ENCODE measurements around the gene ZNF865. TPM values are rescaled to one million over a fixed set of nuclear protein-coding genes. Genes with fewer than 3 reads are reported as not detected.

Gene ZNF865
- total RNA-seq, 5 donors from 2014 or later (not counting 1 experiment from before 2014, with no cell fraction given) = 16.3 to 29.4 (median 27.3) TPM

GRCh38 chr19:55606817-55607216 lies 1.4 kb downstream of the ZNF865 start:
- ChIA-PET POLR2A (interaction anchor here (0.6 to 0.8 kb wide), 2 partner anchors 18 to 24 kb away, joined by 3 to 17 read pairs; no protein-coding TSS in a partner anchor), CTCF (interaction anchor here (0.6 to 2.9 kb wide), 7 partner anchors 18 to 413 kb away, joined by 3 to 42 read pairs (median 6); partner anchors contain the start of genes U2AF2 (in 1 of the 2) and ZNF784 (in 1 of the 2))
- Histone ChIP-seq H3K4me3 (ENCODE audit: control insufficient read depth in 1 of 2, extremely low read depth in 1 of 2, low read length in 1 of 2) (peak overlapping the region in 1 of 2 donors; percentile 91), H3K27ac (ENCODE audit: low read length) (peak overlapping the region; percentile 86), H3K36me3 (ENCODE audit: control insufficient read depth in 2 of 2, extremely low read depth in 1 of 2, insufficient read depth in 1 of 2, low read length in 1 of 2) (peaks cover 0 to 17% of the 10 kb centered on the region in 2 donors), H3K4me1 (ENCODE audit: control insufficient read depth in 1 of 2, extremely low read depth in 1 of 2, insufficient read depth in 2 of 2, low read length in 2 of 2) (peaks cover 10 to 47% of the 10 kb centered on the region in 2 experiments), H3K27me3 (replicated peaks in 1 of 2; ENCODE audit: control insufficient read depth in 2 of 2, extremely low read depth in 1 of 2, insufficient read depth in 2 of 2, low read length in 1 of 2) (no peaks in the 10 kb centered on the region), H3K9me3 (no peaks in the 10 kb centered on the region)
- Mint-ChIP-seq H3K9me3 (no peaks in the 10 kb centered on the region), H3K27ac (peak overlapping the region; percentile 54 to 88), H3K4me1 (peaks cover 61 to 75% (median 63%) of the 10 kb centered on the region in 3 donors), H3K4me3 (peak overlapping the region; percentile 21 to 89 (median 86)), H3K36me3 (peaks cover 16% of the 10 kb centered on the region), H3K27me3 (no peaks in the 10 kb centered on the region)
- 33% methylated on average over 3 of the region's 9 CpGs for WGBS (ENCODE audit: insufficient coverage)
- DNase-seq (no peak), ATAC-seq (replicated peaks in 1 of 4) (no peak)

GRCh38 chr19:55609326-55609725 lies 3.9 kb downstream of the ZNF865 start:
- H3K36me3 ChIP-seq (ENCODE audit: control insufficient read depth in 2 of 2, extremely low read depth in 1 of 2, insufficient read depth in 1 of 2, low read length in 1 of 2) = peaks cover 0 to 19% of the 10 kb centered on the region in 2 donors
- CTCF ChIA-PET = no interaction called here
- no peak for ATAC-seq (replicated peaks in 1 of 4)
- Mint-ChIP-seq H3K27ac (no peak overlapping the region), H3K9me3 (no peaks in the 10 kb centered on the region), H3K27me3 (no peaks in the 10 kb centered on the region), H3K4me1 (peaks cover 65 to 77% (median 66%) of the 10 kb centered on the region in 3 donors), H3K36me3 (peaks cover 24% of the 10 kb centered on the region), H3K4me3 (no peak overlapping the region)
- DNase-seq = no peak
- no peaks in the 10 kb centered on the region for H3K27me3 ChIP-seq (replicated peaks in 1 of 2; ENCODE audit: control insufficient read depth in 2 of 2, extremely low read depth in 1 of 2, insufficient read depth in 2 of 2, low read length in 1 of 2)
- no peak overlapping the region for H3K27ac ChIP-seq (ENCODE audit: low read length)
- no peak overlapping the region for H3K4me3 ChIP-seq (ENCODE audit: control insufficient read depth in 1 of 2, extremely low read depth in 1 of 2, low read length in 1 of 2)
- peaks cover 10 to 40% of the 10 kb centered on the region in 2 experiments for H3K4me1 ChIP-seq (ENCODE audit: control insufficient read depth in 1 of 2, extremely low read depth in 1 of 2, insufficient read depth in 2 of 2, low read length in 2 of 2)
- WGBS (ENCODE audit: insufficient coverage) = 91% methylated on average over 4 of the region's 5 CpGs
- H3K9me3 ChIP-seq = no peaks in the 10 kb centered on the region
- POLR2A ChIA-PET = no interaction called here

GRCh38 chr19:55611300-55611982 lies 6.0 kb downstream of the ZNF865 start:
- WGBS (ENCODE audit: insufficient coverage) = 85% methylated on average over 7 of the region's 15 CpGs
- no peaks in the 10 kb centered on the region for H3K9me3 ChIP-seq
- DNase-seq (no peak), ATAC-seq (replicated peaks in 1 of 4) (no peak)
- peaks cover 2 to 24% of the 10 kb centered on the region in 2 donors for H3K36me3 ChIP-seq (ENCODE audit: control insufficient read depth in 2 of 2, extremely low read depth in 1 of 2, insufficient read depth in 1 of 2, low read length in 1 of 2)
- ChIA-PET POLR2A (no interaction called here), CTCF (interaction anchor here in 1 of 2 donors (0.6 to 1.9 kb wide), 2 partner anchors 13 to 21 kb away, joined by 3 to 4 read pairs; partner anchors contain the start of gene ZNF784)
- no peaks in the 10 kb centered on the region for H3K27me3 ChIP-seq (replicated peaks in 1 of 2; ENCODE audit: control insufficient read depth in 2 of 2, extremely low read depth in 1 of 2, insufficient read depth in 2 of 2, low read length in 1 of 2)
- H3K4me3 ChIP-seq (ENCODE audit: control insufficient read depth in 1 of 2, extremely low read depth in 1 of 2, low read length in 1 of 2) = no peak overlapping the region
- Mint-ChIP-seq H3K27ac (no peak overlapping the region), H3K4me1 (peaks cover 52 to 62% (median 53%) of the 10 kb centered on the region in 3 donors), H3K27me3 (no peaks in the 10 kb centered on the region), H3K36me3 (peaks cover 24% of the 10 kb centered on the region), H3K4me3 (no peak overlapping the region), H3K9me3 (no peaks in the 10 kb centered on the region)
- H3K4me1 ChIP-seq (ENCODE audit: control insufficient read depth in 1 of 2, extremely low read depth in 1 of 2, insufficient read depth in 2 of 2, low read length in 2 of 2) = peaks cover 6 to 25% of the 10 kb centered on the region in 2 experiments
- H3K27ac ChIP-seq (ENCODE audit: low read length) = no peak overlapping the region

GRCh38 chr19:55611983-55612645 lies 6.7 kb downstream of the ZNF865 start:
- DNase-seq (no peak), ATAC-seq (replicated peaks in 1 of 4) (no peak)
- Histone ChIP-seq H3K27ac (ENCODE audit: low read length) (no peak overlapping the region), H3K4me1 (ENCODE audit: control insufficient read depth in 1 of 2, extremely low read depth in 1 of 2, insufficient read depth in 2 of 2, low read length in 2 of 2) (peaks cover under 1 to 19% of the 10 kb centered on the region in 2 experiments), H3K9me3 (no peaks in the 10 kb centered on the region), H3K36me3 (ENCODE audit: control insufficient read depth in 2 of 2, extremely low read depth in 1 of 2, insufficient read depth in 1 of 2, low read length in 1 of 2) (peaks cover 5 to 30% of the 10 kb centered on the region in 2 donors), H3K27me3 (replicated peaks in 1 of 2; ENCODE audit: control insufficient read depth in 2 of 2, extremely low read depth in 1 of 2, insufficient read depth in 2 of 2, low read length in 1 of 2) (no peaks in the 10 kb centered on the region), H3K4me3 (ENCODE audit: control insufficient read depth in 1 of 2, extremely low read depth in 1 of 2, low read length in 1 of 2) (no peak overlapping the region)
- ChIA-PET POLR2A (no interaction called here), CTCF (interaction anchor here in 1 of 2 donors (1.9 kb wide), 1 partner anchor 21 kb away, joined by 4 read pairs; no protein-coding TSS in a partner anchor)
- Mint-ChIP-seq H3K9me3 (no peaks in the 10 kb centered on the region), H3K4me3 (no peak overlapping the region), H3K36me3 (peaks cover 27% of the 10 kb centered on the region), H3K4me1 (peaks cover 45 to 56% (median 46%) of the 10 kb centered on the region in 3 donors), H3K27ac (no peak overlapping the region), H3K27me3 (no peaks in the 10 kb centered on the region)
- WGBS (ENCODE audit: insufficient coverage) = 94% methylated on average over 2 of the region's 3 CpGs

- 98% methylated on average over 10 of the region's 27 CpGs for WGBS (ENCODE audit: insufficient coverage)
- Mint-ChIP-seq H3K4me1 (peaks cover 36 to 43% (median 37%) of the 10 kb centered on the region in 3 donors), H3K27me3 (no peaks in the 10 kb centered on the region), H3K27ac (no peak overlapping the region), H3K36me3 (peaks cover 30% of the 10 kb centered on the region), H3K4me3 (no peak overlapping the region), H3K9me3 (no peaks in the 10 kb centered on the region)
- H3K27me3 ChIP-seq (replicated peaks in 1 of 2; ENCODE audit: control insufficient read depth in 2 of 2, extremely low read depth in 1 of 2, insufficient read depth in 2 of 2, low read length in 1 of 2) = no peaks in the 10 kb centered on the region
- H3K36me3 ChIP-seq (ENCODE audit: control insufficient read depth in 2 of 2, extremely low read depth in 1 of 2, insufficient read depth in 1 of 2, low read length in 1 of 2) = peaks cover 5 to 38% of the 10 kb centered on the region in 2 donors
- H3K9me3 ChIP-seq = no peaks in the 10 kb centered on the region
- no peak overlapping the region for H3K27ac ChIP-seq (ENCODE audit: low read length)
- no peak for ATAC-seq (replicated peaks in 1 of 4)
- ChIA-PET POLR2A (no interaction called here), CTCF (no interaction called here)
- H3K4me3 ChIP-seq (ENCODE audit: control insufficient read depth in 1 of 2, extremely low read depth in 1 of 2, low read length in 1 of 2) = no peak overlapping the region
- DNase-seq = no peak
- peaks cover 0 to 15% of the 10 kb centered on the region in 2 experiments for H3K4me1 ChIP-seq (ENCODE audit: control insufficient read depth in 1 of 2, extremely low read depth in 1 of 2, insufficient read depth in 2 of 2, low read length in 2 of 2)
These were observed 7.9 kb downstream of the ZNF865 start for GRCh38 chr19:55613396-55613795.

- WGBS (ENCODE audit: insufficient coverage) = 98% methylated on average over 39 of the region's 75 CpGs
- POLR2A ChIA-PET = no interaction called here
- no peak overlapping the region for H3K27ac ChIP-seq (ENCODE audit: low read length)
These were observed 8.7 kb downstream of the ZNF865 start for GRCh38 chr19:55613930-55614710.

More at GRCh38 chr19:55613930-55614710, 8.7 kb downstream of the ZNF865 start:
- Mint-ChIP-seq H3K27ac (no peak overlapping the region), H3K36me3 (peaks cover 27% of the 10 kb centered on the region), H3K4me3 (no peak overlapping the region), H3K27me3 (no peaks in the 10 kb centered on the region), H3K4me1 (peaks cover 29 to 38% (median 34%) of the 10 kb centered on the region in 3 donors), H3K9me3 (no peaks in the 10 kb centered on the region)
- no peaks in the 10 kb centered on the region for H3K27me3 ChIP-seq (replicated peaks in 1 of 2; ENCODE audit: control insufficient read depth in 2 of 2, extremely low read depth in 1 of 2, insufficient read depth in 2 of 2, low read length in 1 of 2)
- H3K4me3 ChIP-seq (ENCODE audit: control insufficient read depth in 1 of 2, extremely low read depth in 1 of 2, low read length in 1 of 2) = no peak overlapping the region
- H3K36me3 ChIP-seq (ENCODE audit: control insufficient read depth in 2 of 2, extremely low read depth in 1 of 2, insufficient read depth in 1 of 2, low read length in 1 of 2) = peaks cover 5 to 34% of the 10 kb centered on the region in 2 donors
- CTCF ChIA-PET = no interaction called here
- H3K4me1 ChIP-seq (ENCODE audit: control insufficient read depth in 1 of 2, extremely low read depth in 1 of 2, insufficient read depth in 2 of 2, low read length in 2 of 2) = peaks cover 0 to 15% of the 10 kb centered on the region in 2 experiments
- no peaks in the 10 kb centered on the region for H3K9me3 ChIP-seq
- ATAC-seq (replicated peaks in 1 of 4) = no peak
- DNase-seq = no peak
